Caco-2 (cell line): ENCODE data around the gene PEF1. TPM values are rescaled to one million over a fixed set of nuclear protein-coding genes. Genes with fewer than 3 reads are reported as not detected.

Experiments
- BruUV-seq: library from RNA; stranded (reverse); fragments of 400-500 nt; replicated peaks from 2 replicates; lab custom pipeline; 2021; lab: Mats Ljungman, UMichigan
- CTCF ChIA-PET: fragments of 300-600 bp; sonication (Branson Sonifier 250); formaldehyde crosslinking; loops from one replicate; lab custom pipeline; 2022; ENCODE audit warnings: antibody characterized with exemption; lab: Charles Lee
- POLR2A ChIA-PET: fragments of 300-600 bp; sonication (Branson Sonifier 250); formaldehyde crosslinking; loops from one replicate; lab custom pipeline; 2022; ENCODE audit warnings: antibody characterized with exemption; lab: Charles Lee
- DNase-seq, 2 experiments: peaks; one replicate each; pipeline versions ENCODE4 v3.0.0 to v3.0.0-alpha.2; 2020 to 2022
- H3K27me3 ChIP-seq: replicated peaks from 2 replicates; pipeline ENCODE4 v1.6.0; 2011; ENCODE audit warnings: low read length; ENCODE audit not compliant: control insufficient read depth, insufficient read depth
- H3K36me3 ChIP-seq: 2 replicates; pipeline ENCODE4 v1.5.1; 2011; ENCODE audit warnings: low read length; ENCODE audit not compliant: control insufficient read depth, insufficient read depth
- H3K4me1 ChIP-seq: fragments of 250-450 bp; sonication (Bioruptor Pico); 2 replicates; pipeline ENCODE4 v1.5.1; 2020; ENCODE audit warnings: mild to moderate bottlenecking
- H3K4me3 ChIP-seq: 2 replicates; pipeline ENCODE4 v1.5.1; 2011; ENCODE audit warnings: low read depth, mild to moderate bottlenecking, control low read depth, low read length
- H3K9me3 ChIP-seq: fragments of 250-450 bp; sonication (Bioruptor Pico); 2 replicates; pipeline ENCODE4 v1.5.1; 2020; ENCODE audit warnings: mild to moderate bottlenecking, moderate library complexity
- H3K27ac Mint-ChIP-seq: one replicate; pipeline ENCODE4 v1.8.0; 2022; ENCODE audit warnings: mixed read lengths; ENCODE audit not compliant: unreplicated experiment
- H3K27me3 Mint-ChIP-seq: one replicate; pipeline ENCODE4 v1.8.0; 2022; ENCODE audit warnings: mixed read lengths; ENCODE audit not compliant: insufficient read depth, unreplicated experiment
- H3K36me3 Mint-ChIP-seq: one replicate; pipeline ENCODE4 v1.8.0; 2022; ENCODE audit warnings: mild to moderate bottlenecking, mixed read lengths; ENCODE audit not compliant: insufficient read depth, unreplicated experiment
- H3K4me1 Mint-ChIP-seq: one replicate; pipeline ENCODE4 v1.8.0; 2022; ENCODE audit warnings: low read depth, mixed read lengths; ENCODE audit not compliant: unreplicated experiment
- H3K4me3 Mint-ChIP-seq: one replicate; pipeline ENCODE4 v1.8.0; 2022; ENCODE audit warnings: mild to moderate bottlenecking, moderate library complexity, mixed read lengths; ENCODE audit not compliant: unreplicated experiment
- H3K9me3 Mint-ChIP-seq: one replicate; pipeline ENCODE4 v1.8.0; 2022; ENCODE audit warnings: mixed read lengths; ENCODE audit not compliant: unreplicated experiment
- CTCF ChIP-seq, 2 experiments: fragments of 200-600 bp in 1 of 2; IDR thresholded peaks; 1 replicate in 1 of 2; 2 replicates in 1 of 2; pipeline versions ENCODE4 v1.5.1 to v1.8.0; 2011 to 2022; ENCODE audit warnings: antibody characterized with exemption in 1 of 2, control low read depth in 1 of 2, inconsistent platforms in 1 of 2, low read depth in 1 of 2, low read length in 1 of 2, mild to moderate bottlenecking in 1 of 2, moderate library complexity in 1 of 2; ENCODE audit not compliant: insufficient read depth in 1 of 2, severe bottlenecking in 1 of 2, unreplicated experiment in 1 of 2
- intact Hi-C: fragments of 100-400 bp; cut with micrococcal nuclease; formaldehyde crosslinking; loops from one replicate; pipeline ENCODE4 v1.10.0; 2022; ENCODE audit not compliant: unreplicated experiment
- total RNA-seq: library from RNA; stranded (reverse); gene quantifications from 2 replicates; pipeline ENCODE4 v1.2.3, GENCODE V29; 2022

Gene PEF1
- total RNA-seq, 1 experiment from 2014 or later: 22.1 TPM

- Histone ChIP-seq H3K27me3 (no peaks in the 10 kb centered on the region), H3K9me3 (no peaks in the 10 kb centered on the region), H3K36me3 (no peaks in the 10 kb centered on the region; the same call in 1 of the 2 replicates), H3K4me3 (no peak overlapping the region), H3K4me1 (no peaks in the 10 kb centered on the region)
- ChIA-PET POLR2A (no interaction called here), CTCF (no interaction called here)
- DNase-seq: no peak
- no peaks in the 10 kb centered on the region for H3K9me3 Mint-ChIP-seq
- BruUV-seq: no TSS peak
- peaks cover 5% of the 10 kb centered on the region for H3K36me3 Mint-ChIP-seq
- TF ChIP-seq CTCF (IDR thresholded peaks at IDR 0.05; ENCODE audit: insufficient read depth in 1 of 2, low read depth in 1 of 2, low read length in 1 of 2, severe bottlenecking in 1 of 2, unreplicated experiment in 1 of 2): no peak
- H3K4me3 Mint-ChIP-seq: no peak overlapping the region
- no peaks in the 10 kb centered on the region for H3K4me1 Mint-ChIP-seq
- H3K27me3 Mint-ChIP-seq: no peaks in the 10 kb centered on the region
- intact Hi-C loops: no loop called here
- no peak overlapping the region for H3K27ac Mint-ChIP-seq
These were observed 18.2 kb downstream of the PEF1 start for GRCh38 chr1:31626223-31627207.

- intact Hi-C loops: no loop called here
- H3K27ac Mint-ChIP-seq: no peak overlapping the region
- H3K9me3 Mint-ChIP-seq: no peaks in the 10 kb centered on the region
- no peak overlapping the region for H3K4me3 ChIP-seq
- no TSS peak for BruUV-seq
- POLR2A ChIA-PET: no interaction called here
- H3K36me3 ChIP-seq: no peaks in the 10 kb centered on the region; the same call in 1 of the 2 replicates
- H3K27me3 ChIP-seq: no peaks in the 10 kb centered on the region
- CTCF ChIA-PET: no interaction called here
- no peaks in the 10 kb centered on the region for H3K4me1 ChIP-seq
- no peak for DNase-seq
- peaks cover 5% of the 10 kb centered on the region for H3K36me3 Mint-ChIP-seq
- no peaks in the 10 kb centered on the region for H3K27me3 Mint-ChIP-seq
- no peaks in the 10 kb centered on the region for H3K4me1 Mint-ChIP-seq
- H3K4me3 Mint-ChIP-seq: no peak overlapping the region
- no peak for TF ChIP-seq CTCF (IDR thresholded peaks at IDR 0.05; ENCODE audit: insufficient read depth in 1 of 2, low read depth in 1 of 2, low read length in 1 of 2, severe bottlenecking in 1 of 2, unreplicated experiment in 1 of 2)
- H3K9me3 ChIP-seq: no peaks in the 10 kb centered on the region
These were observed 19.0 kb downstream of the PEF1 start for GRCh38 chr1:31625561-31626222.

GRCh38 chr1:31624731-31625514, 19.8 kb downstream of the PEF1 start:
- no peaks in the 10 kb centered on the region for H3K4me1 ChIP-seq
- Mint-ChIP-seq H3K4me1 (no peaks in the 10 kb centered on the region), H3K4me3 (no peak overlapping the region), H3K9me3 (no peaks in the 10 kb centered on the region), H3K27me3 (no peaks in the 10 kb centered on the region), H3K36me3 (no peaks in the 10 kb centered on the region), H3K27ac (no peak overlapping the region)
- no peak for TF ChIP-seq CTCF (IDR thresholded peaks at IDR 0.05; ENCODE audit: insufficient read depth in 1 of 2, low read depth in 1 of 2, low read length in 1 of 2, severe bottlenecking in 1 of 2, unreplicated experiment in 1 of 2)
- no peak overlapping the region for H3K4me3 ChIP-seq
- DNase-seq: no peak
- H3K36me3 ChIP-seq: no peaks in the 10 kb centered on the region
- intact Hi-C loops: no loop called here
- no peaks in the 10 kb centered on the region for H3K27me3 ChIP-seq
- H3K9me3 ChIP-seq: no peaks in the 10 kb centered on the region
- no TSS peak for BruUV-seq
- ChIA-PET CTCF (no interaction called here), POLR2A (no interaction called here)
